Measurements from ENCODE around the gene SOST. TPM values are rescaled to one million over a fixed set of nuclear protein-coding genes. Genes with fewer than 3 reads are reported as not detected.

The SOST gene
- not detected for total RNA-seq

DNA sequence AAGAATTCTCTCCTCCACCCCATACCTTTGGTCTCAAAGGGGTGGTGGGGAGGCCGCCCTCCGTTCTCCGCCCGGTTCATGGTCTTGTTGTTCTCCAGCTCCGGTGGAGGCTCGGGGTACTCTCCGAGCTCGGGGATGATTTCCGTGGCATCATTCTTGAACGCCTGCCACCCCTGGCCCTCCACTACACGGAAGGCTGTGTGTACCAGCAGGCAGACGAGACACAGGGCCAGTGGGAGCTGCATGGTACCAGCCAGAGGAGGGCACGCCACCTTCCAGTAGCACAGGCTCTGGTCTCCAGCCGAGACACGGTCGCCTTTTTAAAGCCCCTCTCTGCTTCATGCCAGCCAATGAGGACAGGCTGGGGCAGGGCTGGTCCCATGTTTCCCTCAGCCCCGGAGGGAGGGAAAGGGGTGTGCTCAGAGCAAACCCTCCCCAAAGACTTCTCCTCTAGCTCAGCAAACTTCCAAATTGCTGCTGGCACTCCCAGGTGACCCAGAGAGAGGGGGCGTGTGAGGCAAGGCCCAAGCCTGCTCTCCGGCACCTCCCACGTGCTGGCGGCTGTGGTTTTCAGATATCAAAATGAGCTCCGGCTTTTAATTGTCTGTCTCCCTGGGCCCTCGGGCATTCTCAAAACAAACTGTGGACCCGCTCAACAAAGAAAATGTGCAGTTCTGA lies at the start of gene SOST:
Gene SOST (minus strand): TSS at position 295 of the 678 bp plus-strand sequence. CDS start 50 bp downstream, at position 245.
- TF ChIP-seq, protein P1, sequence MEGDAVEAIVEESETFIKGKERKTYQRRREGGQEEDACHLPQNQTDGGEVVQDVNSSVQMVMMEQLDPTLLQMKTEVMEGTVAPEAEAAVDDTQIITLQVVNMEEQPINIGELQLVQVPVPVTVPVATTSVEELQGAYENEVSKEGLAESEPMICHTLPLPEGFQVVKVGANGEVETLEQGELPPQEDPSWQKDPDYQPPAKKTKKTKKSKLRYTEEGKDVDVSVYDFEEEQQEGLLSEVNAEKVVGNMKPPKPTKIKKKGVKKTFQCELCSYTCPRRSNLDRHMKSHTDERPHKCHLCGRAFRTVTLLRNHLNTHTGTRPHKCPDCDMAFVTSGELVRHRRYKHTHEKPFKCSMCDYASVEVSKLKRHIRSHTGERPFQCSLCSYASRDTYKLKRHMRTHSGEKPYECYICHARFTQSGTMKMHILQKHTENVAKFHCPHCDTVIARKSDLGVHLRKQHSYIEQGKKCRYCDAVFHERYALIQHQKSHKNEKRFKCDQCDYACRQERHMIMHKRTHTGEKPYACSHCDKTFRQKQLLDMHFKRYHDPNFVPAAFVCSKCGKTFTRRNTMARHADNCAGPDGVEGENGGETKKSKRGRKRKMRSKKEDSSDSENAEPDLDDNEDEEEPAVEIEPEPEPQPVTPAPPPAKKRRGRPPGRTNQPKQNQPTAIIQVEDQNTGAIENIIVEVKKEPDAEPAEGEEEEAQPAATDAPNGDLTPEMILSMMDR (IDR thresholded peaks at IDR 0.05; ENCODE audit: low read depth): no peak

DNA sequence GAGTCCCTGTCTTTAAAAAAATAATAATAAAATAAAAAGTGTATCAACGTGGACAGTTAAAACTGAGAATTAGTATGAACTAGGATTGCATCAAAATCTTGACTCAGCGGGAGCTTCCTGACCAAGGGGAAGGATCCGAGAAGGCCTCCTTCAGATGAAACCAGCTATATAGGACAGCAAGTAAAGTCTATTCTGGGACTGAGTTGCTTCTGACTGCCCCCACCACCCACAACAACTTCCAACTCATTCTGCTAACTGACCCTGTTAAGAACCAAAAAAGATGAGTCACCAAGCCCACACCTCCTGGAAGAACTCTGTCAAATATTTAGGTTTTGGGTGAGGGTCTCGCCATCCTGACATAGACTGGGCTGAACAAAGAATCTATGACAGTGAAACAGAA lies 49.5 kb upstream of the SOST start:
- TF ChIP-seq, protein P1 (IDR thresholded peaks at IDR 0.05; ENCODE audit: low read depth): no peak

DNA sequence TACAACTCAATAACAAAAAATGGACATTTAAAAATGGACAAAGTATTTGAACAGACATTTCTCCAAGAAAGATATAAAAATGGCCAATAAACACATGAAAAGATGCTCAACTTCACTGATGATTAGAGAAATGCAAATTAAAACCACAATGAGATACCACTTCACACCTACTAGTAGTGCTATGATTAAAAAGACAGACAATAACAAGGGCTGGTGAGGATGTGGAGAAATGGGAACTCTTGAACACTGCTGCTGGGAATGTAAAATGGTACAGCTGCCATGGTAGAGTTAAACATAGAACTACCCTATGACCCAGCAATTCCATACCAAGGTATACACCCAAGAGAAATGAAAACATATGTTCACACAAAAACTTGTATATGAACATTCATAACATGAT lies 46.5 kb upstream of the SOST start:
- TF ChIP-seq, protein P1 (IDR thresholded peaks at IDR 0.05; ENCODE audit: low read depth): no peak

DNA sequence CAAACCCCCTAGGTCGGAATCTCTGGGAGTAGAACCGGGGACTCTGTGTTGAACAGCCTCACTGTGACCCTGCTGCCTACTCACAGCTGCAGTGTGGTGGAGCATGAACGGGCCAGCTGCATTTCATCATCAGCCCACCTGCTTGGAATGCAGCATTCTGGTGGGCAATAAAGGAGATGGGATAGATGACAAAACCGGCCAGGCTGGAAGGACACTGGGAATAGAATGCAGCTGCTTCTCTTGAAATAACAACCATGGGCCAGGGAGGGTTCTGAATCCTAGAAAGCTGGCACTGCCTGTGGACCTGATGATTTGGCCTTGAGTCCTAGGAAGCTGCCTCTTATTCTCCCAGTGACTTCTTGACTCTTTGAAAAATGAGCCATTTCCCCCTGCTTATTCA lies 45.2 kb upstream of the SOST start:
- TF ChIP-seq, protein P1 (IDR thresholded peaks at IDR 0.05; ENCODE audit: low read depth): no peak

DNA sequence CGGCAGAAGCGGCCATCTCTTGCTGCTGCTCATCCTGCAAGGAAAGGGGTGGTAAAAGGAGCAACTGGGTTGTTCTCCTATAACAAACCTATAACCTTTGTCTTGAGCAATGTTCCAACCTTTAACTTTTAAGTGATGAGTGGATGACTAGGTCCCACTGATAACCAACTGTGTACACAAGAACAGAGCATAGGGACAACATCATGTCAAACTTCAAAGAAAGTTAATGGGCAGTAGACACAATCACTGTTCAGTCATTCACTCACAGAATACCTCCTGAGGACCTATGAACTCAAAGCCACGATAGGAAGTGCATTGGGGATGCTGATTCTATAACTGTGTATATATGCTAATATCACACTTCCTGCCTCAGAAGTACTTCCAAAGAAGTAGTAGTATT lies 43.3 kb upstream of the SOST start:
- TF ChIP-seq, protein P1 (IDR thresholded peaks at IDR 0.05; ENCODE audit: low read depth): no peak

DNA sequence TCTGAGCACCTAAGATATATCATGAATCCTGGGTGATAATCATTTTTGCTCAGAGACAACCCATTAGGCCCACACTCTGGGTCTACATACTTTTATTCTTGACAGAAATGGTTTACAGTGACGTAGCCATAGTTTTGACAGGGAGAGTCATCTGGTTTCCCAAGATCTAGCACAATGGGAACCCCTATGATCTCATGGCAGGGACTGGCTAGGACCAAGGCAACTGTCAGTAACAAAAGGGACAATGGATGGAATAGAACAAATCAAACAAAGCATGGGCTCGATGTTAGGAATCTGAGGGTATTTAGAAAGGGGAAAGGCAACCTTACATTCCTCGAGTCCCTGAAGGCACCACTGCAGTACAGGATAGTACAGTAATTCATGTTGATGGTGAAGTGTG lies 42.1 kb upstream of the SOST start:
- TF ChIP-seq, protein P1 (IDR thresholded peaks at IDR 0.05; ENCODE audit: low read depth): no peak

DNA sequence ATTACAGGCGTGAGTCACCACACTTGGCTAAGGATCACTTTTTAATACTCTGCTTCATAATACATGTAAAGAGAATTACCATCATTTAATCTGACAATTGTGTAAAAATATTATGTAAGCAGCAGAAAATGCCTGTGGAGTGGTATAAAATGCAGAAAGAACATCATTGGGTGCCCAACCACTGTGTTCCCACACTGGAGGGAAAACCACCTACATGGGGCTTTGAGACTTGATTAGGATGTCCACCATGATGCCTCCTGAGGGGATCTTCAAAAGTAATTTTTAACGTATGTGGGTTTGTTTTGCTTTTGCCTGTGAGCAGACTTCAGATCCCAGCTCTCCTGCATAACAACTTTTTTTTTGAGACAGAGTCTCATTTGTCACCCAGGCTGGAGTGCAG lies 40.5 kb upstream of the SOST start:
- TF ChIP-seq, protein P1 (IDR thresholded peaks at IDR 0.05; ENCODE audit: low read depth): no peak
